Skin of body (tissue), 2 donors: ENCODE measurements around the gene TRMO. TPM values are rescaled to one million over a fixed set of nuclear protein-coding genes. Genes with fewer than 3 reads are reported as not detected.

Source experiments
- DNase-seq: peaks from one replicate; lab custom pipeline; 2025; lab: John Stamatoyannopoulos, UW
- total RNA-seq: library from RNA; depleted of rRNA; stranded (reverse); fragments of >200 nt; gene quantifications from one replicate; pipeline ENCODE4 v1.2.3, GENCODE V29; 2014

TRMO gene
- total RNA-seq, 1 donor from 2014 or later, result 10.6 TPM

DNA sequence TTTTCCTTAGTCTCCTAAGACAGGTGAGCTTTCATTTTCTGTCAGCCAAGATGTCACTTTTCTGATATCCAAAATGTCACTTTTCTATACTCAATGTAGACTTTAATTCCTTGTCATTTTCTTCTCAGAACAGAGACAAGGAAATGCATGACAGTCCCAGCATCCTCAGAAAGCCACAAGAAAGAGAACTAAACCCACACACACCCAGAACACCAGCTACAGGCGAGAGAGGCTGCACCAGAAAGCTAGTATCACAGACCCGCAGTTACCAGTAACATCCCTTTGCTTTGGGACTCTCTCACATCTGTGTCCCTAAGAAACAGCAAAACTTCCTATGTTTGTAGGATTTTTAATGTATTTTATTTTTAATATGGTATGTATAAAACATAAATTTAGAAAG, 17.1 kb downstream of the TRMO start:
- no peak for DNase-seq

DNA sequence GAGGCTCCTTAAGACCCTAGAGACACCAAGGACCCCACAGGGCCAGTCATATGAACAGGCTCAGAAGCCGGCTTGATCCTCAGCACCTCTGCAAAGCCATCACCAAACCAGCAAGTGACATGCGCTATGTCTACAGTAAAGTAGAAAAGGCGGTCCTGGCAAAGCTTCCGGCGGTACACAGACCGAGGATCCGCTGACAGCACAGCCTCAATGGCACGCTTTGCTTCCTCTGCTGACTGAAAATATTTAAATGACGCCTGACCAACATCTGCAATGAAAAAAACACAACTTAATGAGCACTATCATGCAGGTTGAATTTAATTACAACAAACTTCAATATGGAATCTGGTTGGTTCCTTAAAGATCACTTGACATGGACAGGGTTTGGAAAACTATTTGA, 17.6 kb downstream of the TRMO start:
- no peak for DNase-seq

DNA sequence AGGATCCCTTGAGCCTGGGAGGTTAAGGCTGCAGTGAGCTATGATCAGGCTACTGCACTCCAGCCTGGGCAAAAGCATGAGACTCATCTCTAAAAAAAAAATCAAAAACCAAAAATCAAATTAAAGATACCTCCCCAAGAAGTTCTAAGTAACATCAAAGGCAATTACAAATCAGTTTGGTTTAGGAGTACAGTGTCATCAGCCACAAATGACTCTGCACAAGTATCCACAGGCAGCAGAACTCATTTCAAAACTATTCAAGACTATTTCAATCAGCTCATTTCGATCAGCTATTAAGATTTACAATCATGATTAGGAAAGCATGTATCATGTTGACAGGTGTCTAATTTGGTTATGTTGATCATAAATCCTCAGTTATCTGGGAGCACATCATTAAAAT, 19.1 kb downstream of the TRMO start:
- DNase-seq, result no peak

DNA sequence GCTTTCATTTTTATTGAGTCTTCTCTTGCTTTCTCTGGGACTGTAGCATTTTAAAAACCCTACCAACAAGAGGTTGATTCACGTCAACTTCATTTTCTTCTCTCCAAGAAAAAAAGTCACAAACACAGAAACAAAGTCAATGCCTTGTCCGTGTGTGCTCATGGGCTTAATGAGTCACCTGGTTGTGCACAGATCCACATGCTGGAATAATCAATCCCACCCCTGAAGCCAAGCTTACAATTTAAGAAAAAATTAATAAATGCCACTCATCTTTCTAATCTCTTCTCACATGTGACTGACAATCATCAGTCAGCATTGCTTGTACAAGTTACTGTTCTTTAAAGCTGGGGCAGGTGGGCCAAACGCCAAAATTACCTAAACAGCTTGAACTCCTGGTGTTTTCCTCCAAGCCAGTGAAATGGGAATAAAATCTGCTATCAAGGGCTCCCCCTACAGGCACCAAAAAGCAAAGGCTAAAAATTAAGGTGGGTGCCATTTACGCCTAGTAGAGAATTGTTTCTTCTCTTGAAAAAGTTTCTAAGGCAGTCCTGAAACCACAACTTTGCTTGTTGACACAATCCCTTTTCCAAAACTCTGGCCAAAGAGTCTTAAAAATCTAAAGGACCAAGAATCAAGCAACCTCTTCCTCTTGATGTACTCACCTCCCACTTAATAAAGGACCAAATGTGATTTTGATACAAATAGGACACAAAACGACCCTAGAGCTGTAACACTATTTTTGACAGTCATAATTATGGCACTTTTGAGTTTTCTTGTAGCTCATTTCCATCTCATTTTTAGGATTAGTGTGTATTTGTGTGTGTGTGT, 21.3 kb downstream of the TRMO start:
- DNase-seq, result no peak

DNA sequence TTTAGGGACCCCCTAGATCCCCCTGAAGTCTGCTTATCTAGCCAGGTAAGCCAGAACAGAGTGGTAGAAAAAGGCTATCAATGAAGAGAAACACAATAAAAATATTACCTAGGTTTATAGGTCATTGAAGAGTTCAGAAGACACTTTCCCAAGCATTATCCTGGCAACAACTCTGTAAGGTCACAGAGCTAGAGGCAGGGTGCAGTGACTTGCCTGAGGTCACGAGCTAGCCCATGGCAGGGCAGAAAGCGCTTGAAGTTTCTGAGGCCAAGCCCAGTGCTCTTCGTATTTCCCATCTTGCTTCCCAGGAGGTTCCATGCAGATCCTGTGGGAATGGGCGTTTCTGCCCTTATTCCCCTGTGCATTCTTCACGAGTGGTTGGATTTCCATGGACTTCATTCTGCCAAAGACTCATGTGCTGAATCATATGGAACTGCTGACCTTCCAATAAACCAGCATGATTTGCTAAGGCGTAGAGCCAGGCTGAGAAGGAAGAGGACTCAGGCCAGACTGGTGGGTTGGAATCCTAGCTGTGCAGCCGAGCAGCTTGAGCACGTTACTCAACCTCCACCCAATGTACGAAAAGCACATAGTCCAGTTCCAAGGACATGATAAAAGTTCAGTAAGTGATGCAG, 22.1 kb downstream of the TRMO start:
- DNase-seq, result no peak

DNA sequence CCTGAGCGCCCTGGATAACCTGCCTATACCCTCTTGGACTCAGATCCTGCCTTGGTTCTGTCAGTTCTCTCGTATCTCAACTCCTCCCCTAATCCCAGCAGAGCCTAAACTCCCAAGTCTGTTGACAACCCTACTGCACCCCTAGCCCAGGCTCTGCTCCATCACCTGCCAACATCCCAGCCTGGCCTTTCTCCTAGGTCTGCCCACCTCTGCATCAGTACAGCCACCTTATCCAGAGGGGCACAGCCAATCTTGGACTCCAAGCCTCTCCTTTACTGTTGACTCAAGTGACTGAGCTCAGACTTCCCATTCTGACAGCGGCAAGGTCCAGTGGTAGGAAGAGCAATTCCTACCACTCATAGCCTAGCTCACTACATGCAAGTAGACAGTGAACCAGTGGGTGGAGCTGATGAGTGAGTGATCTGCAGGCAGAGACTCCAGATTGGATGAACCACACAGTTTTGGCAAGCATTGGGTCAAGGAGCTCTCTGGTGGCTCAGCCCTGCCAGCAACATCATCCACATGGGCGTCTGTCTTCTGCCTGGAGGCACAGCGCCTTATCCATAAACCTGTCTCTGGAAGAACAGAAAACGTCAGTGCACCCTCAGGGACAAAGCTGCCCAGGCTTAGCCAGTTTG, 26.5 kb downstream of the TRMO start:
- no peak for DNase-seq

DNA sequence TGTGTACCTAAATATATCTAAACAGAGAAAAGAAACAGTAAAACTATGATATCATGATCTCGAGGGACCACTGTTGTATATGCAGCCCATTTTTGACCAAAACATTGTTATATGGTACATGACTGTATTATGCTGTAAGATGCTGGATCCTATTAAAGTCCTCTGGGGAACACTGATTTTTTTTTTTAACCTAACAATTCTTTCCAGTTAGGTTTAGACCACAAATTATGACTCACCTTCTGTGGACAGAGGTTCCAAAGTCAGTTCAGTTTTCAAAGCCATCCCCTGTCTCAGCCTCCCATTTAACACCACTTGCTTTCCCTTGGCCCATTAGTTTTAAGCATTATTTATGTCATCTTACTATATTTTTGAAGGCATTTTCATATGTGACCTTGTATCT, 27.1 kb downstream of the TRMO start:
- no peak for DNase-seq

DNA sequence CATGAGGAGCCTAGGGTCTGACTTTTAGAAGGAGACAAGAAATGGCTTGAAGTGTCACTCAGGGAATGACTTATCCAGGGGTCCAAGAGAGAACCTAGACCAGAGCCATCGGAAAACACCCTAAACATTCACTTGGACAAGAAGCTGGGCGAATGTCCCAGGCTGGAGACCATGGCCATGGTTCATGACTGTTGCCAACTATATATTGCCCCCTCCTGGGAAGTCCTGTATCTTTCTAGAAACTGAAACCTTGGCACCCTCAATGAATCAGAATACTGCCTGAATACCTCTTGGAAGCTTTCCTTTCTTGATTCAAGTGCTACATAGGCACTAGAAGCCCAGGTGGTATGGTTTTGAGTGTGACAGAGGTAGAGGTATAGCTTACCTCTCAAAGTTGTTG, 29.9 kb downstream of the TRMO start:
- no peak for DNase-seq

DNA sequence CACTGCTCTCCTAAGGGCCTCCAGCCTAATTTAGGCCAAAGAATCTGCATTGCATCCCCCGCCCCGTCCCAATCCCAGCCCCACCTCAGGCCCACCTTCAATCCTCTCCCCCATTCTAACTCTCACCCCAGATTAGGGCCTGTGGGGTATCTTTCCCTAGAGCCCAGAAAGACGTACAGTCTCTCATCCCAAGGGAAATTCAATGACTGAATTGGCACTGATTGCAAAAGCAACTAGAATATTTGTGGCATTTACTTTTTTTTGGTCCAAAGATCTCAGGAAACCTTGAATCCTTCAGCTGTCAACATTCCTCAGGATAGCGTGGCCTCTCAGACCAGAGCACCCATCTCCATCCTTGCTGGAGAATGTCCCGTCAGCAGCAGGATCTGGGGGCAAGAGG, 30.6 kb downstream of the TRMO start:
- DNase-seq, result no peak

DNA sequence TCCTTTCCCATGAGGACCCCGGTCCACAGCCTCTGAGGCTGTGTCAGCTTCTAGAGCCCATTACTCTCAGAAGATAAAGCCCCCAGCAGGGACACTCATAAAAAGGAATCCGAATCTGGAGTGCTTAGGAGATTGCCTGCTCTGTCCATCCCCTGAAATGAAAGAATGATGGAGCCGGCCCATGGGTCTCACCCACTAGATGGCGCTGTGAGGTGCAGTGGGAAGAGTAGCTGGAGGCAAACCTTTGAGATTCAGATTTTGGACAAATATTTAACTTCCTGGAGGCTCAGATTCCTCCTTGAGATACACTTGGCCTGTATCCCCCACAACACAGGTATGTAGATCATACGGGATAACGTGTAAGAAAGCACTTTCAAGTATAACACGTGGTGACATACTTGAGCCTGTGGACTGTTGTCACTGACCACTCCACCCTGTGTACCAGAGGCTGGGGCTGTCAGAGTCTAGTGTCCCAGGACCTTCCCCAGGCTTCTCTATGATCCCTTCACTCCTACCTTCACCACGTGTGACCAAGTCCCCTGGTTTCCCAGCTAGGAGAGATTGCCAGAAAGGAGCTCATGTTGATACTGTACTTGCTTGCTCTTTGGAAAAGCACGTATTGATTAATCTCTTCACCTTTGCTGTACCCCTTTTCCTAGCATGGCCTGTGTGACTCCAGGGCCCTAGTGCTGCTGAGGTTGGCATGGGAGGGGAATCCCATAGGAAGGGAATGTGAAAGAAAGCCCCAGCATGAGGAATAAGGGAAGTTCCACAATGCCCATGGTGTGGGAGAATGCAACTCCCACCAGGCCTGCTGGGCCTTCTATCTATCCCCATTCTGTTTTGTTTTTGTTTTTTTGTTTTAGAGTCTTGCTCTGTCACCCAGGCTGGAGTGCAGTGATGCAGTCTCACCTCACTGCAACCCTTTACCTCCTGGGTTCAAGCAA, 32.1 kb downstream of the TRMO start:
- DNase-seq, result no peak

DNA sequence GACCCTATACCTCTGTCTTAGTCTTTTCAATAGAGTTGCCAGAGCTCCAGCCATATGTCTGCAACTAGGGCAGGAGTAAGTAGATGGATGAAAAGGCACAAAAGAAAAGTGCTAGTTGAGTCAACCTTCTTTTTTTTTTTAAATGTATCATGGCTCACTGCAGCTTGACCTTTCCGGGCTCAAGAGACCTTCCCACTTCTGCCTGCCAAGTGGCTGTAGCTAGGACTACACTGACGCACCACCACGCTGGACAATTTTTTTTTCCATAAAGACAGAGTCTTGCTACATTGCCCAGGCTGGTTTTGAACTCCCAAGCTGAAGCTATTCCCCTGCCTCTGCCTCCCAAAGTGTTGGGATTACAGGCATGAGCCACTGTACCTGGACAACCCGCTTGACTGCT, 42.0 kb downstream of the TRMO start:
- DNase-seq, result no peak

DNA sequence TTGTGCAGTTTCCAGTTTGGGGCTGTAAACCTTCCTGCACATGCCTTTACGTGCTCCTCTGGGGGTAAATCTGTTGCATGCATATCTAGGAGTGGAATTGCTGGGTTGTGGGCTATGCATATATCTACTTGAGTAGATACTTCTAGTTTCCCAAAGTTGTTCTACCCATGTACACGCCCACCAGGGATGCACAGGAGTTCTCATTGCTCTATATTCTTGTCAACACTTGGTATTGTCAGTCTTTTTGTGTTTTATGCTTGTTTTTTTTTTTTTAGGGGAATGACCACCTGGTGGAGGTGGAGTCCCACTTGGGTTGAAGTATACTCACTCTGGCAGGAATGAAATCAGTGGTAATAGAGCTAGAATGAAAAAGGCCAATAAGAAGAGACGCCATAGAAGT, 46.2 kb downstream of the TRMO start:
- DNase-seq, result no peak

DNA sequence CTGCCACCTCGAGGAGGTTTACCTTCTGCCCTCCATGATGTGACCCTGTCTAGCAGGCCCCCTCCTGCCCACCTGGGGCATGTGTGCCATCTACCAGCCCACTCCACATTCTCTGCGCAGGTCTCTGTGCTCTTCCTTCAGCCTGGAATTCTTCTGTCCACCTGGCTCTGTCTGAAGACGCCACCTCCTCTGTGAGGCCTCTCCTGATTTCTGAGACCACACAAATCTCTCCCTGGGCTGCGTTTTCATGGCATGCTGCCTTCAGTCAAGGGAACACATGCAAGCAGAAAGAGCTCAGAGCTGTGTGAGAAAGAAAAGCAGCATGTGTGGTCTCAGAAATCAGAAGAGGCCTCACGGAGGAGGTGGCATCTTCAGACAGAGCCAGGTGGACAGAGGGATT, 47.2 kb downstream of the TRMO start:
- DNase-seq, result no peak

DNA sequence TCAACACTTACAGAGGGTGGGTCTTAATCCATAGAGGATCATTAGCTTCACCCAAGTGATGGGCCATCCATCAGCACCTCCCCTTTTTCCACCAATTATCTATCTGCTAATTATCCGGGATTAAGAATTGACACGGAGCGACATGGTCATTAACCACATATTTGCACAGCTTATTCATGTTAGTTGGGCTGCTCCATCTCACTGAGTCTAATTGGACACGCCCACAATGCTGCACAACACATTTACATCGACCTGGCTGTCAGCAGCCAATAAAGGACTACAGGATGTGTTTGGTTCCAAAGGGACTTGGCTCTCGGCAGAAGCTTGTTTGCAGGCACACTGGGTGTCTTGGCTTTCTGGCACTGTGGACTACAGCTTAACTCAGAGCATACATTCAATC, 47.7 kb downstream of the TRMO start:
- no peak for DNase-seq

DNA sequence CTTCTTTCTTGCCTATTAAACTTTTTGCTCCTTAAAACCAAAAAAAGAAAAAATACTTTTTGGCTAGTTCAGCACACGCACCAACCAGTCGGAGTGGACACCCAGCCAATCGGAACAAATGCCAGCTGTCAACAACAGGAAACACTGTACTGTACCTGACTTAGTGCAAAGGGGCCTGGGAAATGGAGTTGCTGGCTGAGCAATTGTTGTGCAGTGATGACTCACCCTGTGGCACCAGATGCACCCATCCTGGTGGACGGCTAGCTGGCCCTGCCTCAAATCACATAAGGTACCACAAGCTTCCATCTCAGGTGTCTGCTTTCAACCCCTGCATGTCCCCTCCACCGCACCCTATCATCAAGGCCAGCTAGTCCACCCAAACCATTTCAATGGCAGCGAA, 48.4 kb downstream of the TRMO start:
- no peak for DNase-seq

DNA sequence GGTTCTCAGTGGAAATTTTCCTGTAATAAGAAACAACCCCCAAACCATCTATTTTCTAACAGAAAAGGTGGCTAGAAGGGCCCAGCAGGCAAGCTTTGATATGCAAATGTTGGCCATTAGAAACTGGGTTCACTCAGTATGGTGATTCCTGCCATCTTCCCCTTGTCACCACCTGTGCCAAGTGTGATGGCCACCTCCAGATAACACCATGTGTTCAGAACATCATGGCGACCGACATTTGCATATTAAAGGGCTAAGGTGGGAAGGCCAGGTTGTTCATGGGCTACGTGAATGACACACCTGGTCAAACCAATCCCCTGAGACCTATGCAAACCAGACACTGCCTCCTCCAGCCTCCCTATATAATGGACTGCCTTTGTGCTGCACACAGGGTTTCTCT, 48.9 kb downstream of the TRMO start:
- no peak for DNase-seq

DNA sequence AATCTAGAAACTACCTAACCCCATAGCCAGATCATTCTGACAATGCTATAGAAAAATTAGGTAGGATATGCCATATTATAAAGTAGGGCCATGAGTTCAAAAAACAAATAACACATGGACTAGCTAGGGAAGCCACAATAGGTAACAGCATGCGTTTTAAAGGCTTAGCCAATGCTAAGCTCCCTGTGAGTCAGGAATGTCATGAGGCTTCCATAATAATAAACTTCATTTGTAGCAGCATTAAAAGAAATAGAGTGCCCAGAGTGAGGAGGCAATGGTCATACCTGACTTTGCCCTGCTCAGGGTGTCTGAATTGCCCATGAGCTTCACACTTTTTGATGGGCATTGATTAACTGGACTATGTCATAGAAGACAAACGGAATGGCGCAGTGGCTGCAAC, 53.4 kb downstream of the TRMO start:
- no peak for DNase-seq

DNA sequence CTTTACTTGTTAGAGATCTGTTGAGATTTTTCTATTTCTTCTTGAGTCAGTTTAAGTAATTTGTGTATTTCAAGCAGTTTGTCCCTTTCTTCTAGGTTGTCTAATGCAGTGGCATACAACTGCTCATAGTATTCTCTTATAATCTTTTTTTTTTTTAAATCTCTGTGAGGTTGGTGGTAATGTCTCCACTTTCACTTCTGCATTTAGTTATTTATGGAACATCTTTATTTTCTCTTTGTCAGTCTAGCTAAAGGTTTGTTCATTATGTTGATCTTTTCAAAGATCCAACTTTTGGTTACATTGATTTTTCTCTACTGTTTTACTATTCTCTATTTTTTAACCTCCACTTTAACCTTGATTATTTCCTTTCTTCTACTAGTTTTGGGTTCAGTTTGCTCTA, 55.5 kb downstream of the TRMO start:
- DNase-seq, result no peak

DNA sequence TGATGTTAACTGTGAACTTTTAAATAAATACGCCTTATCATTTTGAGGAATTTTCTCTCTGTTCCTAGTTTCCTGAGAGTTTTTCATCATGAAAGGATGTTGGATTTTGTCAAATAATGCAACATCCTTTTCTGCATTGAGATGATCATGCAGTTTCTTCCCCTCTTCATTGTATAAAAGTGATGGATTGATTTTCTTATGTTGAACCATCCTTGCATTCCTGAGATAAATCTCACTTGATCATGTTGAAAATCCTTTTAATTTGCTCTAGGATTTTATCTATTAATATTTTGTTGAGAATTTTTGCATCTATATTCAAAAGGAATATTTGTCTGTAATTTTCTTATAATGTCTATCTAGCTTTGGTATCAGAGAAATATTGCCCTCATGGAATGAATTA, 56.0 kb downstream of the TRMO start:
- DNase-seq, result no peak

DNA sequence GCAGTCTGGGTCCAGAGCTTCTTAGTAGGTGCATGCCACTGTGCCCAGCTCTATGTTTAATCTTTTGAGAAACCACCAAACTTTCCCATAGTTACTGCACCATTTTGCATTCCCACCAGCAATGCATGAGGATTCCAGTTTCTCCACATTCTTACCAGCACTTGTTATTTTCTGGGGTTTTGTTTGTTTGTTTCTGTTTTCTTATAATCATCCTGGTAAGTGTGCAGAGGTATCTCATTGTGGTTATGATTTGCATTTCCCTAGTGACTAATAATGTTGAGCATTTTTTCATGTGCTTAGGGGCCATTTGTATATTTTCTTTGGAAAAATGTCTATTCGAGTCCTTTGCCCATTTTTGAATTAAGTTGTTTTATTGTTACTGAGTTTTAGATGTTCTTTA, 57.9 kb downstream of the TRMO start:
- DNase-seq, result no peak

DNA sequence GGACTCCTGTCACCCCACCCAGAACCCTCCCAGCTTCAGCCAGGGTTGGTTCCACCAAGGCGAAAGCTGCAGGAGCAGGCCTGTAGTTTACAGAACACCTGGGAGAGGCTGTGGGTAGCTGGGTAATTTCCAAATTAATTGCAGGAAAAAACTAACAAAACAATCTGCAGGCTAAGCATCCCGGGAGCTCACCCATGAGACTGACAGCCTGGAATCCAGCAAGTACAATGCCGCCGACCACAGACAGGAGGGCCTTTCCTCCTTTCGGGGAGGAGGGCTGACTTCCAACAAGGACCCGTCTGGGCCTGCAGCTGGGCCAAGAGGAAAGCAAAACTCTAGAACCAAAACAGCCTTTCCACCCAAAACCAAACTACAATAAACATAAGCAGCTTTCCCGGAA, 59.0 kb downstream of the TRMO start:
- DNase-seq, result no peak

DNA sequence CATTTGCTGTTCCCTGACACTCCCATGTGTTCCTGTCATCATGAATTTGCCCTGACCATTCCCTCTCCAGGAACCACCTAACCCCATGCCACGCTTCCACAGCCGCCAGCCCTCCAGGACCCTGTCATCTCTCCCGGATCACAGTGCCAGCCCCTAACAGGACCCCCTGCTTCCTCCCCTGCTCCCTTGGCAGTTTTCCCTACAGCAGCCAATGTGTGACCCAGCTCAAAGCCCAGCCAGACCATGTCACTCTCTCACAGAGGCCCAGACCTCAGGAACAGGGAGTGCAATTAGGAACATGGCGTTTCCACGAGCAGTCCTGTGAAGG, 61.2 kb downstream of the TRMO start:
- no peak for DNase-seq
